HL-60 (cell line): ENCODE results near the gene SNRK.

ENCODE experiments used
- DNase-seq, 2 experiments: peaks; one replicate each; pipeline ENCODE4 v3.0.0-alpha.2; 2010 to 2020; ENCODE audit warnings: low read depth in 1 of 2, low spot score in 1 of 2
- H3K27ac ChIP-seq: fragments of 250-450 bp; sonication (Bioruptor Pico); replicated peaks from 2 replicates; pipeline ENCODE4 v1.5.1; 2020; ENCODE audit warnings: mild to moderate bottlenecking, moderate library complexity
- H3K27me3 ChIP-seq: fragments of 250-450 bp; sonication (Bioruptor Pico); 2 replicates; pipeline ENCODE4 v1.5.1; 2021; ENCODE audit warnings: mild to moderate bottlenecking, moderate library complexity; ENCODE audit not compliant: insufficient read depth, poor library complexity, severe bottlenecking
- H3K4me3 ChIP-seq: replicated peaks from 2 replicates; pipeline ENCODE4 v1.5.1; 2011; ENCODE audit warnings: mild to moderate bottlenecking, control low read depth, low read length; ENCODE audit not compliant: insufficient read depth
- CTCF ChIP-seq: IDR thresholded peaks from one replicate; pipeline ENCODE4 v1.5.1; 2011; ENCODE audit warnings: low read length, control low read depth, inconsistent platforms; ENCODE audit not compliant: insufficient read depth
- GABPA ChIP-seq: IDR thresholded peaks from 2 replicates; pipeline ENCODE4 v1.6.1; 2012; ENCODE audit warnings: low read depth
- POLR2AphosphoS5 ChIP-seq: IDR thresholded peaks from 2 replicates; pipeline ENCODE4 v1.6.1; 2012; ENCODE audit warnings: low read depth
- SPI1 ChIP-seq: IDR thresholded peaks from 2 replicates; pipeline ENCODE4 v1.6.1; 2012; ENCODE audit warnings: low read depth, mild to moderate bottlenecking, borderline replicate concordance
- long read RNA-seq: library from polyadenylated mRNA; unstranded; transcript quantifications from one replicate; pipeline ENCODE4 v2.0.0, GENCODE V29; 2020
- TF ChIP-seq, protein P1 (sequence below): IDR thresholded peaks from 2 replicates; pipeline ENCODE4 v1.6.1; 2012; ENCODE audit warnings: low read depth; ENCODE audit not compliant: insufficient replicate concordance

SNRK gene
- long read RNA-seq, full-length matches to known transcripts, result 31 of 68 reads
- long read RNA-seq, partial matches to known transcripts, result 22 of 68 reads
- long read RNA-seq, other reads (novel, unspliced or antisense), result 15 of 68 reads

DNA sequence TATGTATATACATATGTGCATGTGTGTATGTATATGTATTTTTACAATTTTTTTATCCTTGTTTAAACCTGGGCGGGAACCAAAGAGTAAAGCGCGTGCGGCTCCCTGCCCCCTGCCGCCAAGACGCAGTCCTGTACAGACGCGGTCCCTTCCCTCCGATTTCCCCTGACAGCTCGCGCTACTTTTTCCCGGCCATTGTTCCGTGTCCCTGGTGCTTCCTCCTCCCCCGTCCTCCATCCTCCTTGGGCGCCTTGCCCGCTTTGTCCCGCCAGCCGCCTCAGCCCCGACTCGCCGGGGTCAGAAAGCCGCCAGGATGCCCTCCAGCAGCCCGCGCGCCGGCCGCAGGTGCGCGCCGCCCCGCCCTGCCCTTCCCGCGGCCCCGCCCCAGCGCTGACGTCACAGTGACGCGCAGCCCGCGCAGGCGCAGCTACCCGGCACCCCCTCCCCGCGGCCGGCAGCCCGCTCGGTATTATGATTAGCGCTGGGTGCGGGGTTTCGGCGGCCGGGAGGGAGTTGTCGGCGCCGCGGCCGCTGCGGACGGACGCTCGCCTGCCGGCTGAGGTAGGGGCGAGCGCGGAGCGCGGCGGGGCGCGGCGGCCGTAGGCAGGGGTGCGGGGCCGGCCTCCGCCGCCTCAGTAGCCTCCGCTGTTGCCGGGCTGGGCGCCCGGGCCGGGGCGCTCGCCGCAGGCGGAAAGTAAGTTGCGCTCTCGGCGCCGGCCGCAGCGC, at the start of gene SNRK:
SNRK (plus strand) TSS at position 426 of the 726 bp plus-strand sequence. CDS start 16,664 bp downstream, outside the sequence.
- TF ChIP-seq, protein P1, sequence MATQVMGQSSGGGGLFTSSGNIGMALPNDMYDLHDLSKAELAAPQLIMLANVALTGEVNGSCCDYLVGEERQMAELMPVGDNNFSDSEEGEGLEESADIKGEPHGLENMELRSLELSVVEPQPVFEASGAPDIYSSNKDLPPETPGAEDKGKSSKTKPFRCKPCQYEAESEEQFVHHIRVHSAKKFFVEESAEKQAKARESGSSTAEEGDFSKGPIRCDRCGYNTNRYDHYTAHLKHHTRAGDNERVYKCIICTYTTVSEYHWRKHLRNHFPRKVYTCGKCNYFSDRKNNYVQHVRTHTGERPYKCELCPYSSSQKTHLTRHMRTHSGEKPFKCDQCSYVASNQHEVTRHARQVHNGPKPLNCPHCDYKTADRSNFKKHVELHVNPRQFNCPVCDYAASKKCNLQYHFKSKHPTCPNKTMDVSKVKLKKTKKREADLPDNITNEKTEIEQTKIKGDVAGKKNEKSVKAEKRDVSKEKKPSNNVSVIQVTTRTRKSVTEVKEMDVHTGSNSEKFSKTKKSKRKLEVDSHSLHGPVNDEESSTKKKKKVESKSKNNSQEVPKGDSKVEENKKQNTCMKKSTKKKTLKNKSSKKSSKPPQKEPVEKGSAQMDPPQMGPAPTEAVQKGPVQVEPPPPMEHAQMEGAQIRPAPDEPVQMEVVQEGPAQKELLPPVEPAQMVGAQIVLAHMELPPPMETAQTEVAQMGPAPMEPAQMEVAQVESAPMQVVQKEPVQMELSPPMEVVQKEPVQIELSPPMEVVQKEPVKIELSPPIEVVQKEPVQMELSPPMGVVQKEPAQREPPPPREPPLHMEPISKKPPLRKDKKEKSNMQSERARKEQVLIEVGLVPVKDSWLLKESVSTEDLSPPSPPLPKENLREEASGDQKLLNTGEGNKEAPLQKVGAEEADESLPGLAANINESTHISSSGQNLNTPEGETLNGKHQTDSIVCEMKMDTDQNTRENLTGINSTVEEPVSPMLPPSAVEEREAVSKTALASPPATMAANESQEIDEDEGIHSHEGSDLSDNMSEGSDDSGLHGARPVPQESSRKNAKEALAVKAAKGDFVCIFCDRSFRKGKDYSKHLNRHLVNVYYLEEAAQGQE, result no peak
- peak; percentile 46; the same call in 1 of the 2 replicates for TF ChIP-seq POLR2AphosphoS5
- Histone ChIP-seq H3K27me3 (no peaks in the 10 kb centered on the region), H3K4me3 (peak within 1 kb of the TSS; percentile 77), H3K27ac (peak within 1 kb of the TSS; percentile 75)
- peak; percentile 60 to 80 for DNase-seq

- no peak for DNase-seq
- TF ChIP-seq, protein P1, result no peak
- no peak for TF ChIP-seq CTCF
- TF ChIP-seq POLR2AphosphoS5, result no peak
- no peak for TF ChIP-seq SPI1
- TF ChIP-seq GABPA, result no peak
- Histone ChIP-seq H3K27ac (no peak overlapping the region), H3K4me3 (no peak overlapping the region), H3K27me3 (no peaks in the 10 kb centered on the region)
Measured at GRCh38 chr3:43238801-43239200, 47.5 kb upstream of the SNRK start.

DNA sequence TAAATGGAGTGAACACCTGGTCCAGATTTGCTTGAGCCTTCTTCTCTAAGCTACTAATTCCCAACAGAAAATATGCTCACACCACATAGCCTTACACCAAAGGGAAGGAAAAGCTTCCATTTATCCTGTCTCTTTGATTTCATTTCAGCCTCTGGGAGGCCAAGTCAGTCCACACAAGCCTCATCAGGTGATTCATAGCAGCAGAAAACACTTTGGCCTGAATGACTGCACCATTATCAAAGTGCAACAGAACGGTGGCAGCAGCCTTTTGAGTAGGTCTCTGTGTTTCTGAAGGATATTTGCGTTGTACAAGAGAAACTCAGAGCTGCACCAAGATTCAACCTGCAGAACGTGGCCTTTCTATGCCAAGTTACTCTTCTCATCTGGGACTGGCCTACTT, 46.6 kb upstream of the SNRK start:
- no peak overlapping the region for H3K4me3 ChIP-seq
- H3K27me3 ChIP-seq, result no peaks in the 10 kb centered on the region
- H3K27ac ChIP-seq, result no peak overlapping the region
- TF ChIP-seq CTCF, result no peak
- TF ChIP-seq GABPA, result no peak
- TF ChIP-seq SPI1, result no peak
- TF ChIP-seq, protein P1, result no peak
- TF ChIP-seq POLR2AphosphoS5, result no peak
- no peak for DNase-seq
